Stomach (tissue), 4 donors: ENCODE data around the gene C4orf46.
"Not testable (repeated sequence)": the region's sequence is repeated elsewhere in the genome, so short reads cannot be mapped to it uniquely, and the experiment has no call there.

Experiments used
- EP300 ChIP-seq: sonication (generic); formaldehyde crosslinking; IDR thresholded peaks from one replicate; pipeline ENCODE4 v1.6.1; 2017; ENCODE audit warnings: antibody characterized with exemption
- POLR2A ChIP-seq, 4 donors: fragments of 450-650 bp; IDR thresholded peaks; one replicate each; pipeline ENCODE4 v1.6.1; 2016; ENCODE audit warnings: antibody characterized with exemption in 4 of 4, control low read depth in 2 of 4, mild to moderate bottlenecking in 1 of 4, moderate library complexity in 1 of 4
- TF ChIP-seq, protein P1 (sequence below), 7 experiments: fragments of 450-650 bp in 4 of 7; fragments of 200-600 bp in 3 of 7; sonication (generic) in 3 of 7; IDR thresholded peaks; one replicate each; pipeline ENCODE4 v1.5.1; 2016 to 2019; ENCODE audit warnings: antibody characterized with exemption in 7 of 7, control low read depth in 2 of 7, mild to moderate bottlenecking in 1 of 7

GRCh38 chr4:158663707-158664625 lies 7.7 kb downstream of the C4orf46 start:
- TF ChIP-seq POLR2A (IDR thresholded peaks at IDR 0.05); EP300: not testable (repeated sequence)
- TF ChIP-seq, protein P1, sequence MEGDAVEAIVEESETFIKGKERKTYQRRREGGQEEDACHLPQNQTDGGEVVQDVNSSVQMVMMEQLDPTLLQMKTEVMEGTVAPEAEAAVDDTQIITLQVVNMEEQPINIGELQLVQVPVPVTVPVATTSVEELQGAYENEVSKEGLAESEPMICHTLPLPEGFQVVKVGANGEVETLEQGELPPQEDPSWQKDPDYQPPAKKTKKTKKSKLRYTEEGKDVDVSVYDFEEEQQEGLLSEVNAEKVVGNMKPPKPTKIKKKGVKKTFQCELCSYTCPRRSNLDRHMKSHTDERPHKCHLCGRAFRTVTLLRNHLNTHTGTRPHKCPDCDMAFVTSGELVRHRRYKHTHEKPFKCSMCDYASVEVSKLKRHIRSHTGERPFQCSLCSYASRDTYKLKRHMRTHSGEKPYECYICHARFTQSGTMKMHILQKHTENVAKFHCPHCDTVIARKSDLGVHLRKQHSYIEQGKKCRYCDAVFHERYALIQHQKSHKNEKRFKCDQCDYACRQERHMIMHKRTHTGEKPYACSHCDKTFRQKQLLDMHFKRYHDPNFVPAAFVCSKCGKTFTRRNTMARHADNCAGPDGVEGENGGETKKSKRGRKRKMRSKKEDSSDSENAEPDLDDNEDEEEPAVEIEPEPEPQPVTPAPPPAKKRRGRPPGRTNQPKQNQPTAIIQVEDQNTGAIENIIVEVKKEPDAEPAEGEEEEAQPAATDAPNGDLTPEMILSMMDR (IDR thresholded peaks at IDR 0.05) = not testable (repeated sequence)
